IPS DF 19.7 (cell line): ENCODE measurements around the gene ZNF276.
"Not testable (repeated sequence)": the region's sequence is repeated elsewhere in the genome, so short reads cannot be mapped to it uniquely, and the experiment has no call there.

ENCODE experiments used
- DNase-seq: peaks from one replicate; pipeline ENCODE4 v3.0.0-alpha.2; 2013; ENCODE audit warnings: low read depth, low spot score

ZNF276 gene, protein sequence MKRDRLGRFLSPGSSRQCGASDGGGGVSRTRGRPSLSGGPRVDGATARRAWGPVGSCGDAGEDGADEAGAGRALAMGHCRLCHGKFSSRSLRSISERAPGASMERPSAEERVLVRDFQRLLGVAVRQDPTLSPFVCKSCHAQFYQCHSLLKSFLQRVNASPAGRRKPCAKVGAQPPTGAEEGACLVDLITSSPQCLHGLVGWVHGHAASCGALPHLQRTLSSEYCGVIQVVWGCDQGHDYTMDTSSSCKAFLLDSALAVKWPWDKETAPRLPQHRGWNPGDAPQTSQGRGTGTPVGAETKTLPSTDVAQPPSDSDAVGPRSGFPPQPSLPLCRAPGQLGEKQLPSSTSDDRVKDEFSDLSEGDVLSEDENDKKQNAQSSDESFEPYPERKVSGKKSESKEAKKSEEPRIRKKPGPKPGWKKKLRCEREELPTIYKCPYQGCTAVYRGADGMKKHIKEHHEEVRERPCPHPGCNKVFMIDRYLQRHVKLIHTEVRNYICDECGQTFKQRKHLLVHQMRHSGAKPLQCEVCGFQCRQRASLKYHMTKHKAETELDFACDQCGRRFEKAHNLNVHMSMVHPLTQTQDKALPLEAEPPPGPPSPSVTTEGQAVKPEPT

DNA sequence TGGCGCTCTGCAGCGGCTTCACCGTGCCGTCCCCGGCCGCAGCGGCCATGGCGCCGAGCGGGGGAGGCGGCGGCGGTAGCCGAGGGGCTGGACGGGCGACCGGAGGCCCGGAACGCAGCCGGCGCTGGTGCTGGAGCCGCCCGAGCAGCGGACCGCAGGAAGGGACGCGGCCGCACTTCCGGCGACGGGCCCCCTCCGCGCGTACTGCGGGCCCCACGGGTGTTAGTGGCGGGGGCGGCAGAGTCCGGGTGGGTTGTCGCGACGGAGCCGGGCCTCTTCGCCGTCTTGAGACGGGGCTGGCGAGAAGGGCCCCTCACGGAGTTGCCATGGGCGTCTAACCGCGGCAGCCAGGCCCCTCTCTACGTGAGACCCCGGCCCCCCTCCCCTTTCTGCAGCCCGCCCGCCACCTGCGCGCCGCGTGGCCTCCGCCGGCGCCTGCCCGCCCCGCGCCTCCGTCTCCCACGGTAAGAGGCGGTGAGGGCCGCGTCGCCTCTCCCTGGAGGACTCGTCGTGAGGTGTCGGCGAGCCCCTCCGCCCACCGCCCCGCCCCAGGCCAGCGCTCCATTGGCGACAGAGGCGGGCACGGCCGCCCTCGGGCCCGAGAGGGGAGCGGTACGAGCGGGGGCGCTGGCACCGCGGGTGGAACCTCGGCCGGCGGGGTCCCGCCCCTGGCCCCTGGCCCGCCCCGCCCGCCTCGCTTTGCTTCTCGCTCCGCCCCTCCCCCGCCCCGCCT is at the start of gene ZNF276, which contains the start of gene VPS9D1:
ZNF276 (plus strand) TSS at position 725 of the 733 bp plus-strand sequence. CDS start 104 bp downstream, outside the sequence.
VPS9D1 (minus strand) TSS at position 86 of the 733 bp plus-strand sequence; CDS start at position 49, 37 bp downstream.
- DNase-seq, result no peak

DNA sequence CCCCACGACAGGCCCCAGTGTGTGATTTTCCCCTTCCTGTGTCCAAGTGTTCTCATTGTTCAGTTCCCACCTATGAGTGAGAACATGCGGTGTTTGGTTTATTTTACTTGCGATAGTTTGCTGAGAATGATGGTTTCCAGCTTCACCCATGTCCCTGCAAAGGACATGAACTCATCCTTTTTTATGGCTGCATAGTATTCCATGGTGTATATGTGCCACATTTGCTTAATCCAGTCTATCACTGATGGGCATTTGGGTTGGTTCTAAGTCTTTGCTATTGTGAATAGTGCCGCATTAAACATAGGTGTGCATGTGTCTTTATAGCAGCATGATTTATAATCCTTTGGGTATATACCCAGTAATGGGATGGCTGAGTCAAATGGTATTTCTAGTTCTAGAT is 49.8 kb upstream of the ZNF276 start:
- DNase-seq, result not testable (repeated sequence)

DNA sequence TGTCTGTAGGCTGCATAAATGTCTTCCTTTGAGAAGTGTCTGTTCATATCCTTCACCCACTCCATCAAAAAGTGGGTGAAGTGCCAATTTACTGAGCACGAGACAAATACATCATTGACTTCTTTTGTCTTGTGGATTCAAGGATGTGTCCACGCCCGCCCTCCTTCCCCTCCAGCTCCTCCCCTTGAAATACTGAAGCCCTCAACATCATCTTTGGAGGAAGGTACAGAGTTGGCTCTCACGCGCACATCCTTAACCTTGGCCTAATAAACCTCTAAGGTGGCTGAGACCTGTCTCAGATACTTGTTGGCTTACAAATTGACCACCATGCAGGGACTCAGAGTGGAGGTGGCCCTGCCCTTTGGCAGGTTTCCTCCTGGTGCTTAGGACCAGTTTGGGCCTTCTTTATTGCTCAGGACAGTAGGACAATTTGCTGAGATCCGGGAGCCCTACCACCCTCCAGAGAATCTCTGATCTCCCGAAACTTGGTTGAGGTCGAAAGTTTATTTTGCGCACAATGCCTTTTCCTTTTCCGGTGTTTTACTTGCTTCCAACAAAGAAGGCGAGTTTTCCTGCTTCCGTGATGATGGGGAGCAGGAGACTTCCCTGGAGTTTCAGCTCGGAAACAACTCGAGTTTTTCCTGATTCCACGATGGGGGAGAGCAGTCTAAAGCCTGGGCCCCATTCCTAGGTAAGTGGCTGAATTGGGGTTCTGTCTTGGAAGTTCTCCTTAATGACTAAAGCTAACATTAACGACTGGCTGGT is 49.0 kb upstream of the ZNF276 start:
- DNase-seq, result no peak

DNA sequence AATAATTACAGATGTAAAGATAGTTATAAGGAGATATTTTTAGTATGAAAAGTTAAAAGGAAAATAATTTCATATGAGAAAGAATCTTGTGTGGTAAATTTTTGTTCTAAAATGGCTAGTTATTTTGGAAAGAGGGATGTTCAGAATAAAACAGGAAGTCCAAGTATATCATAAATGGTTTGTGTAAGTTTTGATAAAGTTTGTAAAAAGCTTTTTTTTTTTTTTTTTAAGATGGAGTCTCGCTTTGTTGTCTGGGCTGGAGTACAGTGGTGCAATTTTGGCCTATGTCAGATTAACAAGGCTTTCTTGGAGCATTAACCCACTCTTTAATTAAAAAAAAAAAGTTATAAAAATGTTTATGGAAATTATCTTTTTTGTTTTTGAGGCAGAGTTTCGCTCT is 43.1 kb upstream of the ZNF276 start:
- DNase-seq, result no peak

DNA sequence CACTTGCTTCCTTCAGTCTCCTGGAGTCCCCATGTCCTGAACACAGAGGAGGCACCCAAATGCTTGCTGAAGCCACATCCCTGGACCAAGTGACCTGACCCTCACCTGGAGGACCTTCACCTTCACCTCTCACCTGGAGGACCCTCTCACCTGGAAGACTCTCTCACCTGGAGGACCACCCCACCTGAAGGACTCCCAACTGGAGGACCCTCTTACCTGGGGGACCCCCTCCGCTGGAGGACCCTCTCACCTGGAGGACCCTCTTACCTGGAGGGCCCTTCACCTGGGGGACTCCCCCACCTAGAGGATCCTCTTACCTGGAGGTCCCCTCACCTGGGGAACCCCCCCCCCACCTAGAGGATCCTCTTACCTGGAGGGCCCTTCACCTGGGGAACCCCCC is 35.4 kb upstream of the ZNF276 start:
- DNase-seq, result no peak

DNA sequence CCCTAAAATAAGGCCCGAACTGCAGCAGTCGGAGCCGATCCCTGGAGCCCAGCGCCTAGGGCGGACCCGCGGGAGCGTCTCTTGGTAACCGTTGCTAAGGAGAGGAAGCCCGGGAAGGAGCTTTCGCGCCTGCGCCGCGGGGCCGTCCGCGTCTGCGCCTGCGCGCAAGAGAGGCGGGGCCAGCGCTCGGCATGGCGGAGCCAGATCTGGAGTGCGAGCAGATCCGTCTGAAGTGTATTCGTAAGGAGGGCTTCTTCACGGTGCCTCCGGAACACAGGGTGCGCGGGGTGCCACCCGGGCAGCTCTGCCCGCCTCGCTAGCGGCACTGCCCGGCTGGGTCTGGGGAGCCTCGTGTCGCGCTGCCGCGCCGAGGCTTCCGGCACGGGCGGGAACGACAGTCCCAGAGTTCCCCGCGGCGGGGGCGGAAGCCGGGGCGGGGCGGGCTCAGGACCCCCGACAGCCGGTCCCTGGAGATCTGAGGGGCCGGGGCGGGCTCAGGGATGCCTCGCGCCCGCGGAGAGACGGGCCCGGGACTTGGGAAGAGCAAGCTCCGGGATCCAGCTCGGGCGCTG is 34.7 kb upstream of the ZNF276 start, which contains the start of gene CDK10:
CDK10 (plus strand) TSS at position 170 of the 572 bp plus-strand sequence; CDS start at position 192, 22 bp downstream.
- DNase-seq, result no peak

DNA sequence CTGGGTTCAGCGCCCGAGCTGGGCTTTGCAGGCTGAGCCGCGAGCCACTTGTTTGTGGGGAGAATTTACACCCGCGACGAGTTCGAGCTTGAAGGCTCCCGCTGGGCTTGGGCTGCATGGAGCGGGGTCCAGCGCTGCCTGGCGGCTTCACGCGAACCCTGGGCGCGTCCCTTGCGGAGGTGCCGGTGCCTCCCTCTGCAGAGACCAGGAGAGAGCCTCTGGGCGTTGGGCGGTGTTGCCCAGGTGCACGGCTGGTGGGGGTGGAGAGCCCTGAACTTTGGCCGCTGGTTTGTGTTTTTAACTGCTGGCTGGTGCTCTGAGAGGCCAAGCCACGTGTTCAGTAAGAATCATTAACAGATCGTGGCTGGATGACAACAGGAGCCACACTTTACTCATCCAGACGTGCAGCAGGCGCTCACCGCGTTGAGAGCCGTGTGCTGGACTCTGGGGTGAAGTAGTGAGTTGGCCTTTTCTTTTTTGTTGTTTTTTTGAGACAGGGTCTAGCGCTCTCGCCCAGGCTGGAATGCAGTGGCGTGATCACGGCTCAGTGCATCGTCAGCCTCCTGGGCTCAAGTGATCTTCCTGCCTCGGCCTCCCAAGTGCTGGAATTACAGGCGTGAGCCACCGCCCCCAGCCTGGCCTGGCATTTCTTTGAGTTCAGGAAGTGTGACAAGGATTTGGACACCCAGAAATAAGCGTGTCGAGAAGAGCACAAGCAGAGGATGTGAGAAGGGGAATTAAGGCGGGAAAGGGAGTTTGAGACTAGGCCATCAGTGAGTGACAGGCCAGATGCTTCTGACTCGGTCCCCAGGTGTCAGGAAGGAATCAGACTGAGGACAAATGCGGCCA is 34.0 kb upstream of the ZNF276 start:
- DNase-seq, result no peak

DNA sequence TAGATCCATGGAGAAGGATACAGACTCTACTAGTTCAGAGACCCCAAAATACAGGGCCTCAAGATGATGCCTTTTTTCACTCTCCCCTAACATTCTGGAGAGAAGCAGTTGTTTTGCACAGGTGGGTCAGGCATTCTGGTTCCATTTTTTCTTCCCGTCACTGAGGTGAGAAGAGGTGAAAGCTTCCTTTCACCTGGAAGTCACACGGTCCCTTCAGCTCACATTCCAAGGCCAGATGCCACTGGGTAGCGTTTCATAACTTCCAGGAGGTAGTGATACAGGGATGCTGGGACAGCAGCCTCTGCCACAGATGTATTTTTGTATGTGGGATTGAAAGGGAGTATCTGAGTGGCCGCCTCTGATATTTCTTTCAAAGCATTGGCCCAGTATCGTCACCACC is 32.9 kb upstream of the ZNF276 start:
- no peak for DNase-seq

DNA sequence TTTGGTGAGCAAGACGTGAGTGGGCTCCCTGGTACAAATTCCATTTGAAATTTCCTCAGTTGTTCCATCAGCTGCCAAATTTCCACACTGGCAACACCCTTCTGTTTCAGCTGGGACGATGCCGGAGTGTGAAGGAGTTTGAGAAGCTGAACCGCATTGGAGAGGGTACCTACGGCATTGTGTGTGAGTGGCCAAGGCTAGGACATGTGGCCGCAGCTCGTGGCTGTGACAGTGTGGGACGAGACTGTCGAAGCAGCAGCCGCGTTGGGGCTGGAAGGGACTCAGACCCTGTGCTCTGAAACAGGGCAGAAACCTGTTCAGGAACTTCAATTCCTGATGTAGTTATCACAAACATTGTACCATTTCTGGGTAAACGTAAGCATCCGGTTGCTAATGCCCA is 32.2 kb upstream of the ZNF276 start:
- DNase-seq, result no peak

DNA sequence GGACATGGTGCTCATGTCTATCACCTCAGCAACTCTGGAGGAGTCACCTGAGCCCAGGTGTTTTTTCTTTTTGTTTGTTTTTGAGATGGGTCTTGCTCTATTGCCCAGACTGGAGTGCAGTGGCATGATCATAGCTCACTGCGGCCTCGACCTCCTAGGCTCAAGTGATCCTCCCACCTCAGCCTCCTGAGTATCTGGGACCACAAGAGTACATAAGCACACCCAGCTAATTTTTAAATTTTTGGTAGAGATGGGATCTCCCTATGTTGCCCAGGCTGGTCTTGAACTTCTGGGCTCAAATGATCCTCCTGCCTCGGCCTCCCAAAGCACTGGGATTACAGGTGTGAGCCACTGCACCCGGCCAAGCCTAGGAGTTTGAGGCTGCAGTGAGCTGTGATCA is 31.7 kb upstream of the ZNF276 start:
- not testable (repeated sequence) for DNase-seq

DNA sequence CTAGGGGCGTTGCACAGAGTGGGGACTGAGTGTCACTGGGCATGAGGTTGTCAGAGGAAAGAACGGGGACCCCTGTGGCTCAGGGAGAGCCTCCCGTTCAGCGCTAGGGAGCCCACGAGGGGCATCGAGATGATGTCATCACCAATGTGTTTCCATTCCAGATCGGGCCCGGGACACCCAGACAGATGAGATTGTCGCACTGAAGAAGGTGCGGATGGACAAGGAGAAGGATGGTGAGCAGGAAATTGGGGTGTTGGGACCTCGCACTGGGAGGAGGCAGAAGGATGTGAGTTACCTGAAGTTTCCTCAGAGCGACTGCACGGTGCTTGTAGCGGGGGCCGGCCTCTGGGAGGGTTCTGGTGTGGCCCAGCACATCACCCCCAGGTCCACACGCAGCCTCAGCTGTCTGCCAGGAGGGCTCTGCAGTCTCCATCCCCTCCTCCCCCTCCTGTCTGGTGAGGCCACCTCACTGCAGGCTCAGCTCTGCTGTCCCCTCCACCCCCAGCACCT is 30.9 kb upstream of the ZNF276 start:
- DNase-seq, result no peak

DNA sequence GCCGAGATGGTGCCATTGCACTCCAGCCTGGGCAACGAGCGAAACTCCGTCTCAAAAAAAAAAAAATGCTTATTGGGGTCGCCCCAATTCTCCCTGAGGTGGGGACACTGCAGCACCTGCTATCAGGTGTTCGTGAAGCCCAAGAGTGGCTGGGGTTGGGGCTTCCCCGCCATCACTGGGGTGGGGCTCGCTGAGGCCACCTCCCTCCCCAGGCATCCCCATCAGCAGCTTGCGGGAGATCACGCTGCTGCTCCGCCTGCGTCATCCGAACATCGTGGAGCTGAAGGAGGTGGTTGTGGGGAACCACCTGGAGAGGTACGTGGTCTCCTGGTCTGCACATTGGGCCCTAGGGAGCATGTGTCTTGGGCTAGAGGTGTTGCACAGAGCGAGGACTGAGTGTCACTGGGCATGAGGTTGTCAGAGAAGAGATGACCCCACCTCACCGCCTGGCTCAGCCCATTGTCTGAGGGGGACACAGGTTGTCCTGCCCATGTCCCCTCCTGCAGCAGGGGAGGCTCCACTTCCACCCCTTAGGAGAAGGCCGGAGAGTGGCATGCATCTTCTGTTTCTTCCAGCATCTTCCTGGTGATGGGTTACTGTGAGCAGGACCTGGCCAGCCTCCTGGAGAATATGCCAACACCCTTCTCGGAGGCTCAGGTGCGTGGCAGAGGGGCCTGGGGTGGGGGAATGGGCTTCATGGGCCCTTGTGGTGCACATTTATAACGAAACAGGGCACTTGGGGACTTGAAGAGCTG is 29.9 kb upstream of the ZNF276 start:
- DNase-seq, result no peak

DNA sequence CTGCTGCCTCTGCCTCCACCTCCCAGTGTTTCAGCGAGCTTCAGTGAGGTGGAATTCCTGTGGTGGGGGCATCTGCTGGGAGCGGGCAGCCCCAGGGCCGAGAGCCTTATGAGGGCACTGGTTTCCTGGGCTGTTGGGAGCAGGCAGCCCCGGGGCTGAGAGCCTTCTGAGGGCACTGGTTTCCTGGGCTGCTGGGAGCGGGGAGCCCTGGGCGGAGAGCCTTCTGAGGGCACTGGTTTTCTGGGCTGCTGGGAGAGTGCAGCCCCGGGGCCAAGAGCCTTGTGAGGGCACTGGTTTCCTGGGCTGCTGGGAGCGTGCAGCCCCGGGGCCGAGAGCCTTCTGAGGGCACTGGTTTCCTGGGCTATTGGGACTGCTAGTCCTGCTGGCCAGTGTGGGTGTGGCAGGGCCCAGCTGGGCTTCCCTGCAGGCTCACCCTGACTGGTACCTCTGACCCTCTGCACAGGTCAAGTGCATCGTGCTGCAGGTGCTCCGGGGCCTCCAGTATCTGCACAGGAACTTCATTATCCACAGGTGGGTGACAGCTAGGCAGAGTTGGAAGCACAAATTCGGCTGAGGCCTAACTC is 29.3 kb upstream of the ZNF276 start:
- no peak for DNase-seq

DNA sequence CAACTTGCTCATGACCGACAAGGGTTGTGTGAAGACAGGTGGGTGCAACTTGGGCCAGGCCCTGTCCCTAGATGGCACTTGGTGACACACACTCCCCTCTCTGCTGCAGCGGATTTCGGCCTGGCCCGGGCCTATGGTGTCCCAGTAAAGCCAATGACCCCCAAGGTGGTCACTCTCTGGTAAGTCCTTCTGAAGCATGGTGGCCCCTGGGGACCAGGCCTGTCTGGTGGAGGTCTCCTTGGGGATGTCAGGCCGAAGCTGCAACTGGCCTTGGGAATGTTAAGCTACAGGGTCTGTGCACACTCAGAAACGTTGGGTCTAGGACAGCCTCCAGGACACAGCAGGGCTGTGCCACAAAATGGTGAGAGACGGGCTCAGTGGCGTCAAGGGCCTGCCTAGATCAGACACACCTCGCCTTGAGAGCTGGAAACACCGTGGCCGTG is 28.0 kb upstream of the ZNF276 start:
- DNase-seq, result no peak

DNA sequence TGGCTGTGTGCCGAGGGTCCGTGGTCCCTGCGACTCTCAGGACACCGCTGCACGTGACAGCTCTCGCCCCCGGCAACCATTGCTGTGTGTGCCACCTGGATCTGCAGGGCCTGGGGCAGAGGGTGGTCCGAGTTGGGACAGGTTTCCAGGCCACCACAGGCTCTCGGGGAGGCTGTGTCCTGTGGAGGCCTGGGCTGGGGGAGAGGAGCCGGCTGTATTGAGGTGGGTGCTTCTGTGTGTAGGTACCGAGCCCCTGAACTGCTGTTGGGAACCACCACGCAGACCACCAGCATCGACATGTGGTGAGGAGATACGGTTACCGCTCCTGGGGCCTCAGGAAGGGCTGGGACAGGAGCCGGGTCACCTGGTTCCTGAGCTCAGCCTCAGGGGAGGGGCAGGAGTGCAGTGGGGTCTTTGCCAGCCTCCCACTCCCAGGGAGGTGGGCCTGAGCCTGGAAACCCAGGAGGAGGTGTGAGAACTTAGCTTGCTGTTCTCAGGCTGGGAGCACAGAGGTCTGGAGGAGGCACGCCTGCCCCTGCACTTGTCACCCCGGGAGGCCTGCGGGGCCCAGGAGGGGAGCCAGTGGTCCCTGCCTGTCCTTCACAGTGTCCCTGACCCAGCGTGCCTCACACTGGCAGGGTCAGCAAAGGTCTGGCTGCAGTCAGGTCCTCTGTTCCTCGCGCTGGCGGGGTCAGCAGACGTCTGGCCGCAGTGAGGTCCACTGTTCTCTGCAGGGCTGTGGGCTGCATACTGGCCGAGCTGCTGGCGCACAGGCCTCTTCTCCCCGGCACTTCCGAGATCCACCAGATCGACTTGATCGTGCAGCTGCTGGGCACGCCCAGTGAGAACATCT is 27.2 kb upstream of the ZNF276 start:
- no peak for DNase-seq

DNA sequence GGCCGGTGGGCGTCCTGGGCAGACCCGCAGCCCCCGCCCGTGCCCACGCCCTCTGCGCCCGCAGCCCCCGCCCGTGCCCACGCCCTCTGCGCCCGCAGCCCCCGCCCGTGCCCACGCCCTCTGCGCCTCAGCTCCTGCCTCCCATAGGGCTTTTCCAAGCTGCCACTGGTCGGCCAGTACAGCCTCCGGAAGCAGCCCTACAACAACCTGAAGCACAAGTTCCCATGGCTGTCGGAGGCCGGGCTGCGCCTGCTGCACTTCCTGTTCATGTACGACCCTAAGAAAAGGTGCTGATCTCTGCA is 26.6 kb upstream of the ZNF276 start:
- DNase-seq, result not testable (repeated sequence)

DNA sequence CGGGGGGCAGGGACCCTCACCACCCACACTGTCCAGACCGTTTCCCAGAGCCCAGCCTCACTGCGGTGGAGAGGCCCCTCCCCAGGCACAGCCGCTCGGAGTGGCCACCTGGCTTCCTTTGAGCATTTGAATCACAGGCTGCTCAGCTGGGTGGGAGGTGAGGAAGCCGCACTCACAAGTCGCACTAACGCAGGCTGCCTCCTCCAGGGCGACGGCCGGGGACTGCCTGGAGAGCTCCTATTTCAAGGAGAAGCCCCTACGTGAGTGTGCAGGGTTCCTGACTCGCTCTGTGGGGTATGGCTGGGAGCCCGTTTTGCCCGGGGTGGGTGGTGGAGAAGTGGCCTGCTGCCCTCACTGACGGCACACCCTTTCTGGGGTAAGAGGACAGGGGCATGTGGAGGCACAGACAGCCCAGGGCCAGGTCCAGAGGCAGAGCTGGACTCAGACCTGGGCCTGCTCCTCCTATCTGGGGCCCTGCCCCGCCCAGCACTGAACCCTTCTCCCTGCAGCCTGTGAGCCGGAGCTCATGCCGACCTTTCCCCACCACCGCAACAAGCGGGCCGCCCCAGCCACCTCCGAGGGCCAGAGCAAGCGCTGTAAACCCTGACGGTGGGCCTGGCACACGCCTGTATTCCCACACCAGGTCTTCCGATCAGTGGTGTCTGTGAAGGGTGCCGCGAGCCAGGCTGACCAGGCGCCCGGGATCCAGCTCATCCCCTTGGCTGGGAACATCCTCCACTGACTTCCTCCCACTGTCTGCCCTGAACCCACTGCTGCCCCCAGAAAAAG is 26.1 kb upstream of the ZNF276 start:
- DNase-seq, result no peak
